HG03342 (cell line): ENCODE data around the gene AKAP17A.

Source experiments
- ATAC-seq: cut with Tn5 transposase; IDR thresholded peaks from one replicate; pipeline ENCODE4 v1.9.1; 2021; ENCODE audit warnings: mild to moderate bottlenecking, moderate library complexity; ENCODE audit not compliant: unreplicated experiment

AKAP17A gene

DNA sequence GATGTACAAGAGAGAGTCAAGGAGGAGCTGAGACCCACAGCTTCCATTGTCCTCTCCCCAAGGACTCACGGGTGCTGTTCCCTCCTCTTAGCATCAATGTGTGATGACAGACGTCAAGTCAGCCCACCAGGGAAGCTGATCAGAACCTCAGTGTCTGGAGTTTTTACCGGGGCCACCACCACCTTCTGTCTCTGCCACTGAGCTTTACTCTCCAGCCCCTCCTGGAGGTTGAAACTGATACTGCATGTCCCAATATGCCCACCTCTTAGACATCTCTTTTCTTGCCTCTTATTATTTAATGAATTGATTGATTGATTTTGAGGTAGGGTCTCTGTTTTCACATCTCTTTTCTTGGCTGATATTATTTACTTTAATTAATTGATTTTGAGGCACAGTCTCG lies 10.3 kb upstream of the AKAP17A start:
- ATAC-seq: peak; percentile 61

DNA sequence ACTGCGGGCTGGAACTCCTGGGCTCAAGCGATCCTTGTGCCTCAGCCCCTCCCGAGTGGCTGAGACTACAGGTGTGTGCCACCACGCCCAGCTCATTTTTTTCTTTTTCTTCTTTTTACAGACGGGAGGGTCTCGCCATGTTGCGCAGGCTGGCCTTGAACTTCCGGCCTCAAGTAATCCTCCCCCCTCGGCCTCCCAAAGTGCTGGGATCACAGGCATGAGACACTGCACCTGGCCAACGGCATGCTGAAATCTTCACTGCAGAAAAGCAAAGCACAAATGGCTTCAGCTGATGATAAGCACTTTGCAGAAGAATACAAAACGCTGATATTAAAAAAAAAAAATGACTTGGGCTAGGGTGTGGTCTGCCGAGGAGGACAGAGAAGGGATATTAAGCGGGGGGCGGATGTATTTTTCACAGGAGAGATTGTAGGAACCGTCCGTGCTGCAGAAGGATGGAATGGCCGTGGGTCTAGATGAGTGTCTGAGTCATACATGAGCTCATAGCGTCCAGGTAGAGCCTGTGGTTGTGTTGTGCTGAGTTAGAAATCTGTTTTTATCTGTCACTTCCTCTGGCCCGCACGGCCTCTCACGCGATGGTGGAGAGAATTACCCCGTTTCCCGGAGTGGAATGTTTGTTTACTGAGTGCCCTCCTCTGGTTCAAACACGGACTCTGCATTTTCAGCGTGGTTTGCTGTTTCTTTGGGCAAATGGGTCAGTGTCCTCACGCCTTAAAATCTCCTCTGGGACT lies 8.5 kb upstream of the AKAP17A start:
- ATAC-seq: peak; percentile 77

DNA sequence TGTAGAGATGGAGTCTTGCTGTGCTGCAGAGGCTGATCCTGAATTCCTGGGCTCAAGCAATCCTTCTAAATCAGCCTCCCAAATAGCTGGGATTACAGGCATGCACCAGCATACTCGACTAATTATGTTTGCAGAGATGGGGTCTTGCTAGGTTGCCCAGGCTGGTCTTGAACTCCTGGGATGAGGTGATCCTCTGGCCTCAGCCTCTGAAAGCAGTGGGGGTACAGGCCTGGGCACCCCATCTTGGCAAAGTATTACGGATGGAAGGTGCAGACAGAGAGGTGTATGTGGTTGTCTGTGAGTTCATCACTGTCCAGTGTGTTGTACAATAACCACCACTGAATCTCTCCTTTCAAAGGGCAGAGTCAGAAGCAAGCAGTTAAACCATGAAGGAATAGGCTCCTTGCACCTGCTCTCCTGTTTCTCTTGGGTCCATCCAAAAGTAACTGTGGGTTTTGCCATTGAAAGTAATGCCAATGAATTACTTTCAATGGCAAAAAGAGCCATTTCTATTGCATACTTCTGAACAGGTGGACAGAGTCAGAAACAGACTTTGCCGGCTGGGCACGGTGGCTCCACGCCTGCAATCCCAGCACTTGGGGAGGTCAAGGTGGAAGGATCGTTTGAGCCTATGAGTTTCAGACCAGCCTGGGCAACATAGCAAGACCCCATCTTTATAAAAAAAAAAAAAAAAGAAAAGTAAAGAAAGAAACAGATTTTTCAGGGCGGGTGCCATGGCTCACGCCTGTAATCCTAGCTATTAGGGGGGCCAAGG lies 7.0 kb upstream of the AKAP17A start:
- no peak for ATAC-seq

DNA sequence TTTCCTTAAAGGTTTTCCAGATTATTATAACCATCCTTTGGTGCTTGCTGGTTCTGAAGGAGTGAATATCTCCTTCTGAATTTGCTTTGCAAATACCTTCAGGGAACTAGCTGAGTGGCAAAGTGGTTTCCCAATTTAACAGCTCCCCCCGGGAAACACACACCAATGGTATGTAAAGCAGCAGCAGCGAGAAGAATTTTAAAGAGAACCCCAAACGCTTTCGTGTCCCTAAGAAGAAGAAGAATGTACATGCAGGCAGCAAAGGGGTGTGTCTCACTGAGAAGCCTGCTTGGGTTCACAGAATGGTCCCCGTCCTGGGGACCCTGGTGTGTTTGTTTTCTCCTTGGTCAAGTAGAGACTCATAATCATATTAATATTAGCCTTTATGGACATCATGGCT lies 4.2 kb upstream of the AKAP17A start:
- ATAC-seq: no peak

DNA sequence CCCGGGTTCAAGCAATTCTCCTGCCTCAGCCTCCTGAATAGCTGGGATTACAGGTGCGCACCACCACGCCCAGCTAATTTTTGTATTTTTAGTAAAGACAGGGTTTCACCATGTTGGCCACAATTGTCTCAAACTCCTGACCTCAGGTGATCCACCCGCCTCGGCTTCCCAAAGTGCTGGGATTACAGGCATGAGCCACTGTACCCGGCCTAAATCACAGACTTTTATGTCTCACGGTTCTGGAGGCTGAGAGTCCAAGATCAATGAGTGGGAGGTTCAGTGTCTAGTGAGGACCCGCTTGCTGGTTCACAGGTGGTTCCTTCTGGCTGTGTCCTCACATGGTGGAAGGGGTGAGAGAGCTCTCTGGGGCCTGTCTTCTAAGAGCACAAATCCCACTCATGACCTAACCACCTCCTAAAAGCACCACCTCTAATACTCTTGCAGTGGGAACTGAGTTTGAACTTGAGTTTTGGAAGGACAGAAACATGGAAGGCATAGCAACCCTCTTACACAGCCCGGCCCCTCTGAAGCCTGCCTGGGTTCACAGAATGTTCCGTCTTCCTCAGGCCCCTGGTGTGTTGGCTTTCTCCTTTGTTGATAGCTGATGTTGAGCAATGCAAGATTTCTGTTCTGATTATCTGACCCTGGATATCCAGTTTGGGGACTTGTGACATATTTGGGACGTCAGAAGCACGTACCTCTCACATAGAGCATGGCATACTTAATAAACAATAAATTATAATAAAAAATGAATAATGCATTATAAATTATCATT lies 1.9 kb upstream of the AKAP17A start:
- no peak for ATAC-seq

DNA sequence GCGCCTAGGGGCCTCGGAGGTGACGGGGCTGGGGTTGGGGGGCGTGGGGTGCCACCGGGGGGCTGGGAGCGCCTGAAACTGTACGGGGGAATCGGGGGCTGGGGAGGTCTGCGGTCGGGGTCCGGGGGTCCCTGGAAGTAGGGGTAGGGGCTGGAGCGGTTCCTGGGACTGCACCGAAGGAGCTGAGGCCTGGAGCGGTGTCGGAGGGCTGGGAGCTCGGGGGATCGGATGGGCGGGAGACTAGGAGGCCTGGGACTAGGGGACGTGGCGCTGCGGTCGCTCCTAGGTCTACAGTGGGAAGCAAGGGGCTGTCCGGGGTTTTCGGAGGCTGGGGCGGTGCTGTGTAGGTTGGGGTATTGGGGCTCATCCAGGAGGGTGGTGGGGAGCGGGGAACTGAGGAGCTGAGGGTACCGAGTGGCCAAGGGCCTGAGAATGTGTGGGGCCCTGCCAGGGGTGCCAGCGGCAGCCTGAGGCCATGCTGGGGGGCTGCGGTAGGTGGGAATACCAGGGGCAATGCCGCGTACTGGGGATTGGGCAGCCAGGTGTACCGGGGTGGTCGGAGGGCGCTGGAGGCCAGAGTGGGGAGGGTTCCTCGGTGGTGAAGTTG lies 562 bp downstream of the AKAP17A start:
- ATAC-seq: no peak

DNA sequence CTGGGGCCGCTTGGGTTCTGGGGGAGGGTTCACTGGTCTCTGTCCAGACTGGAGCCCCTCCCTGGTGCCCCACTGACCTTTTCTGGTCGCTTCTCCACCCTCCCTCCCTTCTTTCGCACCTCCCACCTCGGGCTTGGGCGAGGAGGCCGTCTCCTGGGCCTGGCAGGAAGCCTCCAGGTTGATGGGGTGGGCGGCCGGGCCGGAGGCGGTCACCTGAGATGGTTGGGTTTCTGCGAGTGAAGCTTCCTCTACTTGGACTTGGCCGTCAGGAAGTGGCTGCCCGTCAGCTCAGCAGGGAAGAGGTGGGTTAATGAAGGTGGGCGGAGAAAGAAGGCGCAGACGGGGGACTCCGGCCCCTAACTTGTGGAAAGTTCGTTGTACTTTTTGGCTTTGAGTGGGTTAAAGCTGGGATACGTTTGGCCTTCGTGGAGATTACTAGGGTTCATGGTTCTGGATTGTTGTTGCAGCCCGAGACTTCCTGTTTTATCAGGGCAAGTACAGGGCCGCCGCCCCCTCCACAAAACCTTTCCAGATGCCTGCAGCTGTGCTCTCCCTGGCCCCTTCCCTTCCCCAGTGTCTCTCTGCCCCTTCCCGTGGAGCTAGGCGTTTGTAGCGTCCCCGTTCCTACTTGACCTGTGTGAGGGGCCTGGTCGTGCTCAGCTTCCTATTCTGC lies 1.2 kb downstream of the AKAP17A start:
- ATAC-seq: no peak

DNA sequence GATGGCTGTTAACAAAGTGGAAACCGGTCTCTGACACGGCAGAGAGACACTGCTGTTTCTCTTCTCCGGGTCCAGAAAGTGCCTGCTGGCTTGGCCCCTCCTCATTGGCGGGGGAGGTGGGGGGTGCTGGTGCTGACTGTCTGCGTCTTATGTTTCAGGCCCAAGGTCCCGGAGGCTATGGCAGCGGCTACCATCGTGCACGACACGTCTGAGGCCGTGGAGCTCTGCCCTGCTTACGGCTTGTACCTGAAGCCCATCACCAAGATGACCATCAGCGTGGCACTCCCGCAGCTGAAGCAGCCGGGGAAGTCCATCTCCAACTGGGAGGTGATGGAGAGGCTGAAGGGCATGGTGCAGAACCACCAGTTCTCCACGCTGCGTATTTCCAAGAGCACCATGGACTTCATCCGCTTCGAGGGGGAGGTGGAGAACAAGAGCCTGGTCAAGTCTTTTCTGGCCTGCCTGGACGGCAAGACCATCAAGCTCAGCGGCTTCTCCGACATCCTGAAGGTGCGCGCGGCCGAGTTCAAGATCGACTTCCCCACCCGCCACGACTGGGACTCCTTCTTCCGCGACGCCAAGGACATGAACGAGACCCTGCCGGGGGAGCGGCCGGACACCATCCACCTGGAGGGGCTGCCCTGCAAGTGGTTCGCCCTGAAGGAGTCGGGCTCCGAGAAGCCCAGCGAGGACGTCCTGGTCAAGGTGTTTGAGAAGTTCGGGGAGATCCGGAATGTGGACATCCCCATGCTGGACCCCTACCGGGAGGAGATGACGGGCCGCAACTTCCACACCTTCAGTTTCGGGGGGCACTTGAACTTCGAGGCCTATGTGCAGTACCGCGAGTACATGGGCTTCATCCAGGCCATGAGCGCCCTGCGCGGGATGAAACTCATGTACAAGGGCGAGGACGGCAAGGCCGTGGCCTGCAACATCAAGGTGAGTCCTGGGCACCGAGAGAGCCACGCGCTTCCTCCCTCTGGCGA lies 2.2 kb downstream of the AKAP17A start:
- ATAC-seq: no peak

DNA sequence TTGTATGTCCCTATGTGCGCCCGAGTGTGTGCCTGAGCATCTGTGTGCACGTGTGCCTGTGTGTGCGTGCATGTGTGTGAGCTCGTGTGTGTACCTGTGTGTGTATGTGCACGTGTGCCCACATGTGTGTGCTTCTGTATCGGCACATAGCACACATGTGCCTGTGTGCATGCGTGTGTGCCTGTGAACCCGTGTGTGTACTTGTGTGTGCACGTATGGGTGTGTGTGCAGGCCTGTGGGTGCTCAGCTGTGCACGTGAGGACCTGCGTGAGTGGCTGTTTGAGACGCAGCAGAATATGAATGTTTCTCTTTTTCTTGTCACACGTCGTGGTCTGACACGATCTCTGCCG lies 4.3 kb downstream of the AKAP17A start:
- ATAC-seq: no peak

DNA sequence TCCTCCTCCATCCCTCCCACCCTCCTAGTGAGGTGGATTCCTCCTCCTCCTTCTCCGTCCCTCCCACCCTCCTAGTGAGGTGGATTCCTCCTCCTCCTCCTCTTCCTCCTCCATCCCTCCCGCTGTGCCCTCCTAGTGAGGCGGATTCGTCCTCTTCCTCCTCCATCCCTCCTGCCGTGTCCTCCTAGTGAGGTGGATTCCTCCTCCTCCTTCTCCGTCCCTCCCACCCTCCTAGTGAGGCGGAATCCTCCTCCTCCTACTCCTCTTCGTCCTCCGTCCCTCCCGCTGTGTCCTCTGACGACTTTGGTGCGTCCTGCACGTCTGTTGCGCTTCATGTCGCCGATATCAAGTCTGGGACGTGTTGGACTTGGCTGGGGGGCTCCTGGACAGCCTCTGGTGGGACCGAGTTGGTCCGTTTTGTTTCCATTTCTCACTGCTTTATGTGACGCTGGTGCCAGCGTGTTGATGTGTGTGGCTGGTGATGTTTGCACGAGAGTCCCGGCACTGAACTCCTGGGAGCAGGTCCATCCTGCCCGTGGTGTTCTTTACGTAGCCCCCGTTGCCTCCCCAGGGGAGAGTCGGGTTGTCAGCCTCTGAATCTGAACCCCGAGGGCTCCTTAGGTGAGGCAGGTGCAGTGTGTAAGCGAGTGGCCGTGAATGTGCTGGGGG lies 5.4 kb downstream of the AKAP17A start:
- no peak for ATAC-seq

DNA sequence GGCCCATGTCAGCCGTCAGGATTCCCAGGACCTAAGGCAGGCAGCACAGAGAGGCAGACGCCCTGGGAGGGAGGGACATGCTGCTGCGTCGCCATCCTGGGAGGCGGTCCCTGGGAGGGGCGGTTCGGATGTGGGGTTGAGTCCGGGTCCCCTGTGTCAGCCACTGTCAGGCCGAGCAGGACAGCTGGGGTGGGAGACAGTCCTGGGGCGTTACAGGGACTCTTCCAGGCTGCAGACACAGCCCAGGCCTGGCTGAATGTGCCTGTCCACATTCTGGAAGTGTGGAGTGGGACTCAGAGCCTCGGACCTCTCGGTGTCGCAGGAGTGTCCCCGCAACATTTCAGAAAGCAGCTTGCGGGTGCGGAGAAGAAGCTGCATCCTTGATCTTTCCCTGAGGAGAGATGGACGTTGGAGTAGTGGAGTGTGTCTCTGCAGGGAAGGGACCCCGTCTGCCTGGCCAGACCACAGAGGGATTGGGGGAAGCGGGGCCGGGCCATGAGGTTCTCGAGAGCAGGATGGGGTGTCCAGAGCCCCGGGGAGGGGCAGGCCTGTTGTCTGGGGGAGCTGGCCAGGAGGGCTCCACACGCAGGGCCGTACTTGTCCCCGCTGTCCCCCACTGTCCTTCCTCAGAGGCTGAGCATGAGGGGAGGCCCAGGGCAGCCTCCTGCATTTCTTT lies 6.1 kb downstream of the AKAP17A start:
- no peak for ATAC-seq

DNA sequence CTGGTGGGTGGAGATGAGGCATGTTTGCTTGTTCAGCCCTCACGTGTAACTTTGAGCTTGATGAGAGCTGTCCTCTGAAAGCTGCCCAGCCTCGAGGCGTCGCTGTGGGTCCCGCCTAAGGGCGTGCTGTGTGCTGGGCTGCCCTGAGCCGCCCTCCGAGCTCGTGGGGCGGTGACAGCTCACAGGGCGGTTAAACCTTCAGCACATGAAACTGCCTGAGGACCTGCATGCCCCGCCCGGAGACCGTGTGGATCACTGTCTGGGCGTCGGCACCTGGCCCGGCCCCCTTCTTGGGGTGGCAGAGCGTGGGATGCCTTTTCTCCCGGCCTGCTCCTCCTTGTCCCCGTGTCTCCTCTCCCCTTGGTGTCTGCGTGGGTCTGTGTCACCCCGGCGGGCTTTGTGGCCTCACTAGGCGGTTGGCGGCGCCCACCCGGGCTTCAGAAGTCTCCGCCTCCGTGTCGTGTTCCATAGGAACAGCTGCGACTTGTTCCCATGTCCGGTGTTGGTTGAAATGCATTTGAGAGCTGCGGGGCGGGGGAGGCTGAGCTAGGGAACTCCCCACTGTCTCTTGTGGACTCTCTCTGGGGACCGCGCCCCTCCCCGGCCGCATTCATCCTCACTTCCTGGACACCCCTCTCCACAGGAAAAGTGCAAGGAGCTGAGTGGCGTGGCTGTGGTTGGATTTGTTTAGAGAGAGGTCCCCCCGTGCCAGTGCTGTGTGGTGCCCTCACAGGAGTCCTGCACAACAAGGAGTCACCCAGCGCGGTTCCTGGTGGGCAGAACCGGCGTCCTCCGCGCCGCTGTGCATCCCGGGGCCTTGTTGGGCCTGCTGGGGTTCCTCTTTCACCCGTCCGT lies 6.8 kb downstream of the AKAP17A start:
- ATAC-seq: no peak

DNA sequence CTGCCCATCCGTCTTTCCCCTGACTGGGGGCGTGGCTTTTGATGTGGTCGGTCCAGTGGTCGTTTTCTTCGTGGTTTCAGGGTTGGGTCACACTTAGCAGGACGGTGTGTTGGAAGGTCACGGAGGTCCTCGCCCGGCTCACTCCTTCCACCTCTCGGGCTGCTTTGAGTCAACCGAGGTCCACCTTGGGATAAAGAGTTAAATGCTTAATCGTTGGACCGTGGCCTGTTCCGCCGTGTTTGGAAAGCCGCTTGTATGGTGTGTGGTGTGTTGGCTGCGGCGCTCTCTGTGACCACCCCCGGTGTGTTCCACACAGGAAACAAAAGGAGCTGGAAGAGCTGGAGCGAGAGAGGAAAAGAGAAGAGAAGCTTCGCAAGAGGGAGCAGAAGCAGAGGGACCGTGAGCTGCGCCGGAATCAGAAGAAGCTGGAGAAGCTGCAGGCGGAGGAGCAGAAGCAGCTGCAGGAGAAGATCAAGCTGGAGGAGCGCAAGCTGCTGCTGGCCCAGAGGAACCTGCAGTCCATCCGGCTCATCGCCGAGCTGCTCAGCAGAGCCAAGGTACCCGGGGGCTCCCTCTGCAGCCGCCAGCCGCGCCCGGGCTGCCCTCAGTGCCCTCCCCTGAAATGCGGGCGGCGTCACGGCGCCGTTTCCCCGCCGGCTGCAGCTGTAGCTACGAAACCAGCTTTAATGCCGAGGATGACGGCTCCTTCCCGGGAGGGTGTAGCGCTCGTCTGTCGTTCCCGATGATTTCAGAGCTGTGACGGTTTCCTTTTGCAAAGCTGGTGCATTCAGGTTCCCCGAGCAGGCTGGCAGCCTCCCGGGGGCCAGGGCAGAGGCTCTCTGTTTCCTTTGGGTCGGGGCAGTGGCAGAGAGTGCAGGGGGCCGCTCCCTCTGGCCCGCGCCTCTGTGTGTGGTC lies 7.7 kb downstream of the AKAP17A start:
- ATAC-seq: no peak

DNA sequence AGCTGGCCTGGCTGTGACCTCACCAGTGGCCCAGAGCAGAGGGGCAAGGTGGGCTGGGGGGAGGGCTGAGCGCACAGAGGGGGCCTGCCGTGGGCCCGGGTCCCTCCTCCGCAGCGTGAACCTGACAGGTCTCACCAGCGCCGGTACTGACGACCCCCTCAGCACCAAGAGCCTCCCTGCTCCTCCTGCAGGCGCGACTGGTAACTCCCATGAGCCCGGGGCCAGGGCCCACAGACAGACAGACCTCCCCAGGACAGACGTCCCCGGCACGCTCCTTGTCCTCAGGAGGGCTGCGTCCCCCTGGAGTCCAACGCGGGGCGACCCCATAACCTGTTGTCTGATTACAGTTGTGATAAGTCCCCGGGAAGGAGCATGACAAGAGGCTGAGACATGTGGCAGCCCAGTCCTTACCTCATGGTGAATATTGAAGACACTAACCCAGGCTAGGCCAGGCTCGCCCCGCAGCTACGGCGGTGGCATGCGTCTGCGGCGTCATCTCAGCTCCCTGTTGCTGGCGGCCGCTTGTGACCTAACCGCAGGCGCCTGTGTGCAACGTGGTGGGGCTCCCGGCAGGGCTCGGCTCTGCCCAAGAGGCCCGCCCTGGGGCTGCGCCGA lies 8.5 kb downstream of the AKAP17A start:
- no peak for ATAC-seq

DNA sequence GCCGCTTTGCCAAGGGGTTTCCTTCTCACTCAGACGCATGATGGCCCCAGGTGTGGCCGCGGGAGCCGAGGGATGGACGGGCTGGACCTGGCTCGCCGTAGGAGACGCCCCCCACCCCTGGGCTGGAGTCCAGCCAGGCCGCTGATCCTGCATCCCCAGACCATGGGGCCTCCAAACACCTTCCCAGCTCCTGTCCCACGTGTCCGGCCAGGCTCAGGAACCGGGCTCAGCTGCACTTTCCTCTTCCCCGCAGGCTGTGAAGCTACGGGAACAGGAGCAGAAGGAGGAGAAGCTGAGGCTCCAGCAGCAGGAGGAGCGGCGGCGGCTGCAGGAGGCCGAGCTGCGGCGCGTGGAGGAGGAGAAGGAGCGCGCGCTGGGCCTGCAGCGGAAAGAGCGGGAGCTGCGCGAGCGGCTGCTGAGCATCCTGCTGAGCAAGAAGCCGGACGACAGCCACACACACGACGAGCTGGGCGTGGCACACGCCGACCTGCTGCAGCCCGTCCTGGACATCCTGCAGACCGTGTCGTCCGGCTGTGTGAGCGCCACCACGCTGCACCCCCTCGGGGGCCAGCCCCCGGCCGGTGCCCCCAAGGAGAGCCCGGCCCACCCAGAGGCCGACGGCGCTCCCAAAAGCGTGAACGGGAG lies 9.1 kb downstream of the AKAP17A start:
- ATAC-seq: no peak
